Duodenal mucosa (tissue), 2 donors: ENCODE measurements around the gene STX5.
A peak's percentile ranks its signal among the peaks of the same experiment; 100 is the strongest.

Source experiments
- H3K27ac ChIP-seq: one replicate; pipeline ENCODE4 v1.7.0; 2013; ENCODE audit warnings: low read depth, low read length
- H3K27me3 ChIP-seq, 2 donors: one replicate each; pipeline ENCODE4 v1.7.0; 2013; ENCODE audit warnings: low read length in 2 of 2, control low read depth in 1 of 2; ENCODE audit not compliant: insufficient read depth in 2 of 2, control insufficient read depth in 1 of 2
- H3K36me3 ChIP-seq, 2 donors: one replicate each; pipeline ENCODE4 v1.7.0; 2013; ENCODE audit warnings: low read length in 2 of 2, control low read depth in 1 of 2; ENCODE audit not compliant: insufficient read depth in 2 of 2, control insufficient read depth in 1 of 2
- H3K4me1 ChIP-seq, 2 donors: one replicate each; pipeline ENCODE4 v1.7.0; 2013; ENCODE audit warnings: low read length in 2 of 2, control low read depth in 1 of 2; ENCODE audit not compliant: insufficient read depth in 2 of 2, control insufficient read depth in 1 of 2
- H3K4me3 ChIP-seq, 2 donors: one replicate each; pipeline ENCODE4 v1.7.0; 2013; ENCODE audit warnings: low read length in 2 of 2, low read depth in 1 of 2
- H3K9ac ChIP-seq, 2 donors: one replicate each; pipeline ENCODE4 v1.7.0; 2013; ENCODE audit warnings: low read length in 2 of 2, low read depth in 1 of 2
- H3K9me3 ChIP-seq, 2 donors: one replicate each; pipeline ENCODE4 v1.7.0; 2013; ENCODE audit warnings: low read length in 2 of 2, control low read depth in 1 of 2; ENCODE audit not compliant: control insufficient read depth in 1 of 2

STX5 gene

DNA sequence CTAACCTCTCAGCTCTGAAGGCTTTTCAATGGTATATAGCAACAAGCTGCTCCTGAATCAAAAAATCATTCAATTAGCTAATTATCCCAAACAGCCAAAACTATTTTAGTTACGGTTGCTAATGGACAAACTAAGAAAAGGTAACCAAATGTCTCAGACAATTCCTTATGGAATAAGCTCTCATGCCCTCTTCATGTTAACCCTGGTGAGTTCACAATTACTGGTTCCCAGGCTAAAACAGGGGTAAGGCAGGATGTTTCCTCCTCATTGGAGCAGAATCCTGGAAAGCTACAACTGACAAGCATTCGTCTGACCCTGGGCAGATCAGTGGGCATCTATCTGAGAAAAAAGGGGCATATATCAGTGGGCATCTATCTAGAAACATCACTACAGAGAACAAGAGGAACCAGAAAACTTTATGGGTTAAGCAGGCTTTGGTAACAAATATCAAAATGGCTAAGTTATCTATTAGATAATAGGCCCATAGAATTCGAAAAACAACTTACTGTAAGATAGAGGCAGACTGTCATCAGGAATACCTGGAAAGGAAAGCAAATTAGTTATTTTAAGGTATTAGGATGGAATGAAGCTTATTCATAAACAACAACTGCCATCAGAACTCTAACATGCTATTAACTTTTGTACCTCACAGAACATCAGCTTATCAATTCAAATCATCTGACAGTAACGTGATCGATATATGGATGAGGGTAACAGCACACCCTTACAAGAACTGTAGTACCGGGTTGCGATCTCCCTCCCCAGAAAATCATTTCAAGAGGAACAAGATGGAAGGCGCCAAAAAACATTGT, 22.4 kb upstream of the STX5 start:
- H3K9me3 ChIP-seq: no peaks in the 10 kb centered on the region
- H3K27ac ChIP-seq: no peak overlapping the region
- H3K9ac ChIP-seq: peak overlapping the region; percentile 80 to 84
- peak overlapping the region; percentile 84 to 95 for H3K4me3 ChIP-seq
- H3K4me1 ChIP-seq: peaks cover 29 to 31% of the 10 kb centered on the region in 2 donors
- no peaks in the 10 kb centered on the region for H3K27me3 ChIP-seq
- peaks cover 29 to 34% of the 10 kb centered on the region in 2 donors for H3K36me3 ChIP-seq

DNA sequence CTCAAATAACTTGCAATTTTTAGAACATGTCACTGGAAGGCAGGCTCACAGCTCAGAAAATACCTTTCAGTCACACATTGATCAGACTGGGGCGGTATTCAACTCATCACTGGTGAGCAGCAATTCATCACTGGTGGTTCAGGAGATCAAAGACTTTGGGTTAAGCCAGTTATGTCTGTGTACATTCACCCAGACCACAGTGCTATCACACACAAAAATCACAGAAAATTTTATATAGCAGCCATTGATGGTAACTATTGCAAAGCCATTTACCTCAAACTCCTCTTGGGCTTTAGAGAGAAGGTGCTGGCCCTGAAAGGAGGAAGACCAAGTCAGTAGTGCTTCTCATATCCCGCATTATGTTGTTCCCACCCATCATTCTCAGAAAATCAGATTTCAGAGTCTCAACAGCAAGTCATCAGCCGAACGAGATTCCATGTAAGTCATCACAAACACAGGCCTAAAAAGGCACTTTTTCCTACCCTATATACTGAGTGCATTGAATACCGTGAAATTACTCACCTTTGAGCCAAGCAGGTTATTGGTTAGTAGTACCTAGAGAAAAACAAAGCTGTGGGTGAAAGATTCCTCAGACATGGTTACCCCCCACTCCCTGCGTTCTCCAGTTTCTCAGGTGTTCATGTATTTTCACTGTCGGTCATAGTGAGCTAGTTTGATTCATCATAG, 21.6 kb upstream of the STX5 start:
- Histone ChIP-seq H3K9ac (peak overlapping the region; percentile 48 to 80), H3K27me3 (no peaks in the 10 kb centered on the region), H3K4me1 (peaks cover 29 to 31% of the 10 kb centered on the region in 2 donors), H3K36me3 (peaks cover 29 to 34% of the 10 kb centered on the region in 2 donors), H3K27ac (no peak overlapping the region), H3K4me3 (peak overlapping the region; percentile 84 to 95), H3K9me3 (no peaks in the 10 kb centered on the region)

DNA sequence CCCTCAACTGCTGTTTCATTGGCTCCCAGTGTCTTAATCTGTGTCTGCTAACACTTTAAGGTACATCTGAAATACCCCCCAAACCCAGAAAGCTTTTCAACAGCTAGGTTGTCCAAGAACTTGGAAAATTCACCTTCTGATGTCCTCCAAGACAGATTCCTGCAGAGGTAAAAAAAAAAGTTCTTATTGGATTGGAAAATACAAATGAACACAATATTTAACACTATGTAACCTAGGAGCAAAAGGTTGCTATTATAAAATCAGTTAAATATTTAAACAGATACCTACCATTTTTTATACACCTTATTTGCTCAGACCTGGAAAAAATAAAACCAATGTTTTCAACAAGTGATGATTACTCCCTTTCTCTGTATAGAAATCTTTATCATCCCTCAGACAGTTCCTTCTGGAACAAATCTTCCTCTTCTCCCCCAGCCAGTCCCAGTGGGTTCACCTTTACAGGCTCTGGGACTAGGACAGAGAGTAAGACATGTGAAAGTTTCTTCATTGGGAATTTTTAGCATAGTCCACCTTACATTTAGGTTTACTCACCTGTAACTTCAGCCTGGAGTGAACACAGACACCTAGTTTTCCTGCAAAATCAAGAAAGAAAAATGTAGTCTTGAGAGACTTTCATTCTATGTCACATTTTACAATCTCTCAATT, 20.8 kb upstream of the STX5 start:
- peaks cover 29 to 34% of the 10 kb centered on the region in 2 donors for H3K36me3 ChIP-seq
- H3K27me3 ChIP-seq: no peaks in the 10 kb centered on the region
- peaks cover 29 to 31% of the 10 kb centered on the region in 2 donors for H3K4me1 ChIP-seq
- no peak overlapping the region for H3K4me3 ChIP-seq
- peak overlapping the region in 1 of 2 donors; percentile 80 for H3K9ac ChIP-seq
- no peaks in the 10 kb centered on the region for H3K9me3 ChIP-seq
- no peak overlapping the region for H3K27ac ChIP-seq

DNA sequence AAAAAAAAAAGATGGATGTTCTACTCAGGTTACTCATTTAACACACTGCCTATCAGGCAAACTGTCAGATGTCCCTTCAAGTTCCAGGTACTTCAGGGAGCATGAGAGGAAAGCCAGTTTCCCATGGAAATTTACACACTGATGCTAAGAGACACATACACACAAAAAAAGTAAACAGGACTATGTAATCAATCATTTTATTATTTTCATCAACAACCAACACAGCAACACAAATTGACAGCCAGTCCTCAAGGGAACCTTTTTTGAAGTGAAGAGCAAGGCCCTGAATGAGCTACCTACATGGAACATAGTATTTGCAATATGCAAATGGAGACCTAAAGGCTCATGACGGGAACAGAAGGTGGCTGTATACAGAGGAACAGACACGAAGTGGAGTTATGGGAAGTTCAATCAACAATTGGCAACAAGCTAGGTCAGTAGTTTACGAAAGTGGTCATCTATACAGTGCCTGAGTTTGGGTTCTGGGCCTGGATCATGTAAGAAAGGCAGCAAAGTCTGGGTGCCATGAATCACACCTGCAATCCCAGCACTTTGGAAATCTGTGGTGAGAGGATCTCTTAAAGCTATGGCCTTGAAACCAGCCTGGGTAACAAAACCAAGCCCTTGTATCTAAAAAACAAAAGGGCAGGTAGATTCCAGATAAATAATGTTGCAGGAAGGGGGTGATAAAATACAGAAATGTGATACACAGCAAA, 20.1 kb upstream of the STX5 start:
- H3K4me1 ChIP-seq: peaks cover 29 to 31% of the 10 kb centered on the region in 2 donors
- no peaks in the 10 kb centered on the region for H3K27me3 ChIP-seq
- no peak overlapping the region for H3K4me3 ChIP-seq
- H3K27ac ChIP-seq: no peak overlapping the region
- H3K9me3 ChIP-seq: no peaks in the 10 kb centered on the region
- no peak overlapping the region for H3K9ac ChIP-seq
- H3K36me3 ChIP-seq: peaks cover 29 to 34% of the 10 kb centered on the region in 2 donors

DNA sequence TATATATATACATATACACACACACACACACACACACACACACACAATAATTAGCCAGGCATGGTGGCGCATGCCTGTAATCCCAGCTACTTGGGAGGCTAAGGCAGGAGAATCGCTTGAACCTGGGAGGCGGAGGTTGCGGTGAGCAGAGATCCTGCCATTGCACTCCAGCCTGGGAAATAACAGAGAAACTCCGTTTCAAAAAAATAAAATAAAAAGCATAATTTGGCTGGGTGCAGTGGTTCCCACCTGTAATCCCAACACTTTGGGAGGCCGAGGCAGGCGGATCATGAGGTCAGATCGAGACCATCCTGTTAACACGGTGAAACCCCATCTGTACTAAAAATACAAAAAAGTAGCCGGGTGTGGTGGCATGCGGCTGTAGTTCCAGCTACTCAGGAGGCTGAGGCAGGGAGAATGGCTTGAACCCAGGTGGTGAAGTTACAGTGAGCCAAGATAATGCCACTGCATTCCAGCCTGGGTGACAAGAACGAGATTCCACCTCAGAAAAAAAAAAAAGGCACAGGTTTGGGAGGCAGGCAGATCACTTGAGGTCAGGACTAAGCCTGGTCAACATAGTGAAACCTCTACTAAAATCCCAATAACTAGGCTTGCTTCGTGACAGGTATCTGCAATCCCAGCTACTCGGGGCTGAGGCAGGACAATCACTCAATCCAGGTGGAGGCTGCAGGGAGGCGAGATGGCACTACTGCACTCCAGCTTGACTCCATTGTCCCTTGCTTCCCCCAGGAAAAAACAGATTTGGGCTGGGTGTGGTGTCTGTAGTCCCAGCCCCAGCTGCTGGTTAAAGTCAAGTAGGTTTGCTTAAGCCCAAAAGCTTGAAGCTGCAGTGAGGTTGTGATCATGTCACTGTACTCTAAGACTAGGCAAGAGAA, 19.3 kb upstream of the STX5 start:
- Histone ChIP-seq H3K4me1 (peaks cover 23 to 26% of the 10 kb centered on the region in 2 donors), H3K27me3 (no peaks in the 10 kb centered on the region), H3K4me3 (no peak overlapping the region)

DNA sequence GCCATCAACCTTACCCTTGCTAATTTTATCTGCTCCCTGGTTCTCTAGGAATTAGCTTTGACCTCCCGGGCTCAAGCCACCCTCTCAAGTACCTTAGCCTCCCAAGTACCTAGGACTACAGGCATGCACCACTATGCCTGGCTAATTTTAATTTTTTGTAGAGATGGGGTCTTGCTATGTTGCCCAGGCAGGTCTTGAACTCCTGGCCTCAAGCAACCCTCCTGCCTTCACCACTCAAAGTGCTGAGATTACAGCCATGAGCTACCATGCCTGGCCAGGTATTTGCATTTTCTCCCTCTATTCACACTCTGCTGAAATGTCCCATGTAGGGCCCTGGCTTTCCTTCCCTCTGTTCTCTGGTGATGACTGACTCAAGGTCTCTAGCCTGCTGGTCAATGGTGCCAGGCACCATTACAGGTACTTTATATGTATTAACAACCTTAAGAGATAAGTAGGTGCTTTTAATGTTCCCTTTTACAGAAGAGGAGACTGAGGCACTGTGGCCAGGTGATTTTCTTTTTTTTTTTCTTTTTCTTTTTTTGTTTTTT, 16.0 kb upstream of the STX5 start:
- Histone ChIP-seq H3K9me3 (no peaks in the 10 kb centered on the region), H3K9ac (no peak overlapping the region), H3K4me3 (no peak overlapping the region), H3K36me3 (peaks cover 11 to 13% of the 10 kb centered on the region in 2 donors), H3K27ac (no peak overlapping the region), H3K4me1 (peaks cover 2 to 4% of the 10 kb centered on the region in 2 donors), H3K27me3 (no peaks in the 10 kb centered on the region)

More for the DNA sequence above, 19.3 kb upstream of the STX5 start:
- no peak overlapping the region for H3K9ac ChIP-seq
- no peaks in the 10 kb centered on the region for H3K9me3 ChIP-seq
- no peak overlapping the region for H3K27ac ChIP-seq
- H3K36me3 ChIP-seq: peaks cover 29 to 34% of the 10 kb centered on the region in 2 donors

DNA sequence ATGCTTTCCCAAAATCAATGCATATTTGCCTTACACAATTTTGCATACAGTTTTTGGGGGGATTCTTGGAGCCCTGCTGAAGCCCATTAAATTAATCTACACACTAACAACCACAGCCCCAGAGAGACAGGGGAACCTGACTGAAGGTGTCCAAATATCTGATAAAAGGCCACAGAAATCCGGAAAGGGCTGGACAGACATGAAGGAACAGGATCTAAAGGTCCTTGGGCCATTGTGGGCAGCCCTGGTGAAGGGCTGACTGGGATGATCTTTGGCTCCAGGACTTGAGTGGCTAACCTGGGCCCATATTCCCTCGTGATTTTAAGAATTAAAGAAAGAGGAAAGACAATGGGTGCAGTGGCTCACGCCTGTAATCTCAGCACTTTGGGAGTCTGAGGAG, 14.3 kb upstream of the STX5 start:
- no peak overlapping the region for H3K27ac ChIP-seq
- H3K4me3 ChIP-seq: no peak overlapping the region
- H3K4me1 ChIP-seq: peaks cover 8 to 10% of the 10 kb centered on the region in 2 donors
- no peaks in the 10 kb centered on the region for H3K36me3 ChIP-seq
- H3K27me3 ChIP-seq: no peaks in the 10 kb centered on the region
- no peak overlapping the region for H3K9ac ChIP-seq
- no peaks in the 10 kb centered on the region for H3K9me3 ChIP-seq

DNA sequence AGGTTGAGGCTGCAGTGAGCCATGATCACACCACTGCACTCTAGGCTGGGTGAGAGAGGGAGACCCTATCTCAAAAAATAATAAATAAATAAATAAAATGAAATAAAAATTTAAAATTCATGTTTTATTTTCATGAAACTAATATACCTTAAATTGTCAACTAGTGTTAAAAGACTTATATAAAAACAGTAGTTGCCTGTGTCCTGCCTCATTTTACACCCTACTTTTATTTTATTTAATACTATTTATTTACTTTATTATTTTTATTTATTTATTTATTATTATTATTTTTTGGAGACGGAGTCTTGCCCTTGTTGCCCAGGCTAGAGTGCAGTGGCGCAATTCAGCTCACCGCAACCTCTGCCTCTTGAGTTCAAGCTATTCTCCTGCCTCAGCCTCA, 12.3 kb upstream of the STX5 start:
- Histone ChIP-seq H3K9ac (no peak overlapping the region), H3K4me1 (peaks cover 8 to 10% of the 10 kb centered on the region in 2 donors), H3K4me3 (no peak overlapping the region), H3K27ac (no peak overlapping the region), H3K36me3 (no peaks in the 10 kb centered on the region), H3K27me3 (no peaks in the 10 kb centered on the region), H3K9me3 (no peaks in the 10 kb centered on the region)

DNA sequence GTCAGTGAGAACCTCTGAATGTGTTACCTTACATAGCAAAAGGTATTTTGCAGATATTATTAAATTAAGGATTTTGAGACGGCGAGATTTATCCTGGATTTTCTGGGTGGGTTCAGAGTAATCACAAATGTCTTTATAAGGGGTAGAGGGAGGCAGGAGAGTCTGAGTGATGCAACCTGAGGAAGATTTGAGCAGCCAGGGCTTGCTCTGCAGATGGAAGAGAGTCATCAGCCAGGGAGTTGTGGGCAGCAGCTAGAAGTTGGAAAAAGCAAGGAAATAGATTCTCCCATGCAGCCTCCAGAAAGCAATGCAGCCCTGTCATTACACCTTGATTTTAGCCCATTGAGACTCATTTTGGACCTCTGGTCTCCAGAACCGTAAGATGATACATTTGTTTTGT, 11.6 kb upstream of the STX5 start:
- H3K27me3 ChIP-seq: no peaks in the 10 kb centered on the region
- no peak overlapping the region for H3K9ac ChIP-seq
- H3K27ac ChIP-seq: no peak overlapping the region
- peaks cover 8 to 16% of the 10 kb centered on the region in 2 donors for H3K4me1 ChIP-seq
- H3K36me3 ChIP-seq: no peaks in the 10 kb centered on the region
- H3K9me3 ChIP-seq: no peaks in the 10 kb centered on the region
- no peak overlapping the region for H3K4me3 ChIP-seq
